SK-N-SH treated with all-trans-retinoic acid at 6 μM for 48 hours (cell line): ENCODE data around the gene PCF11.

Experiments
- CSDC2 ChIP-seq: fragments of 250-450 bp; sonication (Bioruptor Pico); IDR thresholded peaks from 2 replicates; pipeline ENCODE4 v1.5.0; 2020; ENCODE audit warnings: mild to moderate bottlenecking, moderate library complexity
- PATZ1 ChIP-seq: fragments of 250-450 bp; sonication (Bioruptor Pico); IDR thresholded peaks from 2 replicates; pipeline ENCODE4 v1.8.0; 2020; ENCODE audit warnings: mild to moderate bottlenecking, moderate library complexity, borderline replicate concordance
- TCF4 ChIP-seq: fragments of 250-450 bp; sonication (Bioruptor Pico); IDR thresholded peaks from 2 replicates; pipeline ENCODE4 v1.8.0; 2021; ENCODE audit warnings: mild to moderate bottlenecking, moderate library complexity, borderline replicate concordance
- ZFP30 ChIP-seq: fragments of 450-650 bp; formaldehyde crosslinking; IDR thresholded peaks from 2 replicates; pipeline ENCODE4 v1.5.0; 2022; ENCODE audit warnings: mild to moderate bottlenecking, moderate library complexity
- ZNF70 ChIP-seq: fragments of 450-650 bp; formaldehyde crosslinking; IDR thresholded peaks from 2 replicates; pipeline ENCODE4 v1.5.0; 2020; ENCODE audit warnings: mild to moderate bottlenecking, moderate library complexity

- no peak for TF ChIP-seq ZNF70 (CRISPR knock-in tag)
- TF ChIP-seq ZFP30, result no peak
- no peak for TF ChIP-seq CSDC2 (CRISPR knock-in tag)
- no peak for TF ChIP-seq TCF4
- no peak for TF ChIP-seq PATZ1 (CRISPR knock-in tag)
Measured at GRCh38 chr11:83150450-83150849, 6.5 kb upstream of the PCF11 start.
